ENCODE measurements around the gene PRODH2.

PRODH2 gene

DNA sequence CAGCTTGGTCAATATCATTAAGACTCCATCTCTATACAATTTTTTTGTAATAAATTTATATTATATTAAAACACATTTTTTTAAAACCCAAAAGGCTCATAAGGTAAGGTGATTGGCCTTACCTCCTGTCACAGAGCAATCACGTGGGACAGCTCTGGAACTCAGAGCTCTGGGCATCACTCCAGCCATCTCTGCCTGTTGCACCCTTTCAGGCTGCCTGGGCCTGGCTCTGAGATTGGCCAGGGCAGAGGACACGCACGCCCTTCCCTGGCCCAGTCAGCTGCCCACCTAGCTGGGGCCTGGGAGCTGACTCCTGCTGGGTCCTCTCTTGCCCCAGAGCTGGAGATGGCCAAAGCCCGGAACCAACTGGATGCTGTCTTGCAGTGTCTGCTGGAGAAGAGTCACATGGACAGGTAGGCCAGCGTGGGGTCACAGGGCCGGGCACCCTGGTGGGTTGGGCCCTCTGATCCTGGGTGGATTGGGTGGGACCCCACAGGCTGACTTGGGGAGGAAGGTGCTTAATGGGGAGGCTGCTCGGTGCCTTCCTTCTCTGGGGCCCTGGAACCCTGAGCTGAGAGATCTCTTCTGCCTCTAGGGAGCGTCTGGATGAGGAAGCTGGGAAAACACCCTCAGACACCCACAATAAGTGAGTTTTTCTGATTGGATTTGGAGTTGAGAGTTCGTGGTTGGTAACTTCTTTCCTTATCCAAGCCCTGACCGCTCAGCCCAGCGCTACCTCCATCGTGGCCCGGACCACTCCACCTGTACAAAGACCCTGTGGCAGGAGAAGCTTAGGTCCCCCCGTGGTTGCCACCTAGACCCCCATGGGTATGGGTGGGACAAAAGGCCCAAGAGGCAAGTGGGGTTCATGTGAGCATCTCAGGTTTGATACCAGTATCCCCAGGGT, 60.6 kb downstream of the PRODH2 start:
- TF ChIP-seq, protein P1, sequence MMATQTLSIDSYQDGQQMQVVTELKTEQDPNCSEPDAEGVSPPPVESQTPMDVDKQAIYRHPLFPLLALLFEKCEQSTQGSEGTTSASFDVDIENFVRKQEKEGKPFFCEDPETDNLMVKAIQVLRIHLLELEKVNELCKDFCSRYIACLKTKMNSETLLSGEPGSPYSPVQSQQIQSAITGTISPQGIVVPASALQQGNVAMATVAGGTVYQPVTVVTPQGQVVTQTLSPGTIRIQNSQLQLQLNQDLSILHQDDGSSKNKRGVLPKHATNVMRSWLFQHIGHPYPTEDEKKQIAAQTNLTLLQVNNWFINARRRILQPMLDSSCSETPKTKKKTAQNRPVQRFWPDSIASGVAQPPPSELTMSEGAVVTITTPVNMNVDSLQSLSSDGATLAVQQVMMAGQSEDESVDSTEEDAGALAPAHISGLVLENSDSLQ (IDR thresholded peaks at IDR 0.05) = no peak
- TF ChIP-seq CTBP1 (IDR thresholded peaks at IDR 0.05; ENCODE audit: borderline replicate concordance) = no peak
- TF ChIP-seq NFRKB (IDR thresholded peaks at IDR 0.05) = no peak
- TF ChIP-seq HDGF (IDR thresholded peaks at IDR 0.05; ENCODE audit: borderline replicate concordance) = no peak
- TF ChIP-seq ZNF384 (IDR thresholded peaks at IDR 0.05) = no peak
- no peak for TF ChIP-seq L3MBTL2 (conservative IDR thresholded peaks at IDR 0.05)
- TF ChIP-seq LEF1 (IDR thresholded peaks at IDR 0.05; ENCODE audit: borderline replicate concordance) = no peak
- TF ChIP-seq SP1 (IDR thresholded peaks at IDR 0.05) = no peak
- no peak for TF ChIP-seq FOXM1 (IDR thresholded peaks at IDR 0.05; ENCODE audit: borderline replicate concordance)
- no peak for TF ChIP-seq TARDBP (IDR thresholded peaks at IDR 0.05)
- no peak for TF ChIP-seq BHLHE40 (IDR thresholded peaks at IDR 0.05; ENCODE audit: borderline replicate concordance)
- no peak for TF ChIP-seq ELF4 (IDR thresholded peaks at IDR 0.05)
- TF ChIP-seq ARNT (IDR thresholded peaks at IDR 0.05) = no peak
- no peak for TF ChIP-seq FOXK2 (IDR thresholded peaks at IDR 0.05)
- TF ChIP-seq SUZ12 (IDR thresholded peaks at IDR 0.05) = no peak
- TF ChIP-seq FOXA1 (IDR thresholded peaks at IDR 0.05) = no peak
- DNase-seq (ENCODE audit: extremely low spot score) = no peak
- ChIA-PET CTCF (no interaction called here), POLR2A (no interaction called here)

DNA sequence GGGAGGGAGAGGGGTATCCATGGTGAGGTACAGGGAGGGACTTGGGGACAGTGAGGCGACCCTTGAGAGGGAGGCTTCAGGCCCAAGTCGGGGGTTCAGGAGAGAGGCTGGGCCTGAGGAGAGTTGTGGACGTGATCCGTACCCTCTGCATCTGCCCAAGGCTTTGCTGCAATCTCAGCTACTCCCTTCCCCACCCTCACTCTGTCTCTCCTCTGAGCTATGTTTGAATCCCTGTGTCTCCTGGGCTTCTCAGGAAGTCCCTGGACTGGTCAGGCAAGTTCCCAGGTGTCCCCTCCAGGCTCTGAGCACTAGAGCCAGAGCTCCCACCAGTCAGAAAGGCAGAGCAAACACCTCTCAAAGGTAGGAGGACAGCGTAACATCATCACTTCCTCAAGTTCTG, 62.5 kb downstream of the PRODH2 start:
- TF ChIP-seq LEF1 (IDR thresholded peaks at IDR 0.05; ENCODE audit: borderline replicate concordance) = no peak
- TF ChIP-seq ARNT (IDR thresholded peaks at IDR 0.05) = no peak
- no peak for TF ChIP-seq HDGF (IDR thresholded peaks at IDR 0.05; ENCODE audit: borderline replicate concordance)
- TF ChIP-seq ZNF384 (IDR thresholded peaks at IDR 0.05) = no peak
- no peak for TF ChIP-seq SP1 (IDR thresholded peaks at IDR 0.05)
- no peak for TF ChIP-seq ELF4 (IDR thresholded peaks at IDR 0.05)
- TF ChIP-seq CTBP1 (IDR thresholded peaks at IDR 0.05; ENCODE audit: borderline replicate concordance) = no peak
- TF ChIP-seq, protein P1 (IDR thresholded peaks at IDR 0.05) = no peak
- TF ChIP-seq BHLHE40 (IDR thresholded peaks at IDR 0.05; ENCODE audit: borderline replicate concordance) = no peak
- TF ChIP-seq FOXM1 (IDR thresholded peaks at IDR 0.05; ENCODE audit: borderline replicate concordance) = no peak
- TF ChIP-seq NFRKB (IDR thresholded peaks at IDR 0.05) = no peak
- TF ChIP-seq L3MBTL2 (conservative IDR thresholded peaks at IDR 0.05) = no peak
- POLR2A ChIA-PET = no interaction called here
- CTCF ChIA-PET = no interaction called here
- no peak for DNase-seq (ENCODE audit: extremely low spot score)
